HG02763 (cell line): ENCODE data around the gene LAD1.
A peak's percentile ranks its signal among the peaks of the same experiment; 100 is the strongest.

Experiments used
- ATAC-seq: cut with Tn5 transposase; IDR thresholded peaks from one replicate; pipeline ENCODE4 v1.9.1; 2021; ENCODE audit warnings: mild to moderate bottlenecking, moderate library complexity; ENCODE audit not compliant: unreplicated experiment

LAD1 gene

GRCh38 chr1:201393076-201393475 lies 6.0 kb downstream of the LAD1 start:
- ATAC-seq: no peak

GRCh38 chr1:201391651-201392511 lies 7.2 kb downstream of the LAD1 start:
- ATAC-seq: no peak

DNA sequence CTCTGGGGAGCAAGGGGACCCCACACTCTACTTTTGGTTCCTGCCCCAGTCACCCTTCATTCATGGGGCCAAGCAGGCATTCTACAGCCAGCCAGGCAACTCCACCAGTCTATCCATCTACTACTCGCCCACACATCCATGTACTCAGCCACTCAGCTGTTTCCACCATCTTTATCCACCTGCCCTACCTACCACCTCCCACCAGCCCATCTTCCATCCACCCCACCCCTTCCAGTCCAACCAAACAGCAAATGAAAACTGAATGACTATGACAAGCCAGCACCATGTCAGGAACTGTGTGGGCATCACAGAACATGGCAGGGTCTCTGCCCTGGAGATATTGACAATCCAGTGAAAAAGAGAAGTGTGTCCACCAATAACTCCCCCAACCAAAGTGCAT lies 7.9 kb downstream of the LAD1 start:
- ATAC-seq: no peak

DNA sequence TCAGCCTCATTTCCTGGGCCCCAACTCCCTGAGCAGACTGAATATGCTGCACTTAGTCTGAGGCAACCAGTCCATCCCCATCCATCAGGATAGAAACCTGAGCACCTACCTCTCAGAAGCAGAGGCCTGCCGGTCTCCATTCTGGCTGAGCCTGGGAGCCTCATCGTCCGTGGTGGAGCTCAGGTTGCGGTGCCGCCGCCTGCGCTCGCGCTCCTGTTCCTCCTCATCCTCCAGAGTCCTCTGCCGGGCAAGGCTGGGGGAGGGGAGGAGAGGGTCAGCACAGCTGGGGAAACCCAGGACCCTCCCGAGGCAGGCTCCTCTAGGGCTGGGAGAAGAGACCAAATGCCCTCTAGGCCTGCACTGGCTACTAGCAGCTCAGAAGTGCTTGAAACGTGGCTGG lies 10.1 kb downstream of the LAD1 start:
- ATAC-seq: no peak

GRCh38 chr1:201386208-201386607 lies 12.9 kb downstream of the LAD1 start:
- no peak for ATAC-seq

- peak; percentile 63 for ATAC-seq
Observed at GRCh38 chr1:201385299-201385891, 13.7 kb downstream of the LAD1 start.

GRCh38 chr1:201384406-201384782 lies 14.7 kb downstream of the LAD1 start:
- no peak for ATAC-seq

- no peak for ATAC-seq
Observed at GRCh38 chr1:201383647-201384405, 15.3 kb downstream of the LAD1 start.

- ATAC-seq: no peak
Observed at GRCh38 chr1:201381130-201381529, 18.0 kb downstream of the LAD1 start.

GRCh38 chr1:201379733-201380242 lies 19.3 kb downstream of the LAD1 start:
- no peak for ATAC-seq

- no peak for ATAC-seq
Observed at GRCh38 chr1:201378804-201379203, 20.3 kb downstream of the LAD1 start.

DNA sequence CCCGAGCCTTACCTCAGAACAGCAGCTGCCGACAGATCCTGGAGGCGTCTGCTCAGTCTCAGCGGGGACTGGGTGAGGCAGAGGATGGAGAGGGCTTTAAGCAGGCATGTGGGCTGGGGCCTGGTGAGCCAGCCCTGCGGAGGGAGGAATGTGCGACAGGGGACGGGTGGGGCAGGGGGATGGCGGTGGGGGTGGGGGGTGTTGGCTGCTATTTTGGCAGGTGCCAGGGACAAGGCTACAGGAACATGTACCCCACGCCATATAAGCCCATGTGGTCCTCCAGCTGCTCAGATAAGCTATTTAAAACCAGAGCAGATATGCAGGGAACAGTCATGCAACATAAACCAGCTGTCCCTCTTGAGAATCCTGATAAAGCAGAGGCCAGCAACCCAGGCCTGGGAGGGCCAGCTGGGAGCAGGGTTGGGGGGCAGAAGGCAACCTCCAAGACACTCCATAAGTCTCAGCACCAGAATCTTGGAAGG lies 21.5 kb downstream of the LAD1 start, which contains the start of gene TNNT2:
Gene TNNT2 (minus strand): TSS at position 70 of the 482 bp plus-strand sequence. CDS start 4,426 bp downstream, outside the sequence.
- no peak for ATAC-seq

DNA sequence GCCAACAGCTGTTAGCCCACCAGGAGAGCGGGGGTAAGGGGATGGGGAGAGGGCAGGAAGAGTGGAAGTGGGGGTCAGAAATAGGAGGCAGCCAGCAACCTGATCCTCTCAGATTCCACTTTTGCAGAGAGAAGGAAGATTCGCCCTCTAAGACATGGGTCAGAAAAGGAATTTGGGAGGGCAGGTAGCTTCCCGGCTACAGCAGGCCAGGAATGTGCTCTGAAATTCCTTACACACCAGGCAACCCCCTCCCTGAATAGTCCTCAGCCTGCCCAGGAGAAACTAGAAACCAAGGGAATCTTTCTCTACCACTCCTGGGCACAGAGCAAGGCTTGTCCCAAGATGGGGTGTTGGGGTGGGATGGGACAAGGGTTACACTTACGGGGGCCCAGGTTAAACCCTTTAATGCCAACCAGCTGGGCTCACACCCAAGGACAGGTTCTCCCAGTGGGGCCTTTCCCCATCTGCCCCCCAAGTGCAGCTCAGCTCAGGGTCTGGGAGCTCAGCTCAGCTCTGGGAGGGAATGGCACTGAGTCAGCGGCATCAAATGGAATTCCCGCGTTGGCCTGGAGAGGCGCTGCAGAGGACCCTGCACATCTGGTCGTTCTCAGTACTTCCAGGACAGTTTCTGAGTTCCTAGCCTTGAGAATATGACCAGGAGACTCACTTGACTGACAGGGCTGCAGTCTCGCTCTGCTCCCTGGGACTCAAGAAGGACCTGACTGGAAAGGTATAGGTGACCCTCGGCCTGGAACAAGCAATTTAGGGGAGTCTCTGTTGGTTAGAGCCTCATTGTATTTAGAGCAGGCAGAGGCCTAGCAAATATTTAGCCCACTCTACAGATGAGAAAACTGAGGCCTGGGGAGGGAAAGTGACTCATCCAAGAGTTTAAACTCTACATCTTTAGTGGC lies 22.4 kb downstream of the LAD1 start:
- no peak for ATAC-seq

- ATAC-seq: no peak
Observed at GRCh38 chr1:201376107-201376463, 23.0 kb downstream of the LAD1 start.

DNA sequence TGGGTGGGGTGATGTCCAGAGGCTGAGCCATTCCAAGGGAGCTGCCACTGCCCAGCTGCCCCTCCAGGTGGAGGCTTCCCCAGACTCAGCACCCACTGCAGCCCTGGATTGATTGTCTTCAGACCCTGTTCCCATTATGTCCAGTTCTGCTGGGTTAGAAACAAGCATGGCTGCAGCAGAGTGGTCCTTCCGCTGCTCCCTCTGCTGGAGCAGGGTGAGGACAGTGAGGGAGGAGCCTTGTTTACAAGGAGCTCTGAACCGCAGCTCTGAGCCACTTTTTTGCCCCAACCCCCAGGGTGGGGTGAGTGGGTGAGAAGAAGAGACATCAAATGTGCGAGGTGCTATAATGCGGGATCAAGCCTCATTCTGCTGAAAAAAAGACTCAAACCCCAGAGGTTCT lies 24.0 kb downstream of the LAD1 start:
- no peak for ATAC-seq

DNA sequence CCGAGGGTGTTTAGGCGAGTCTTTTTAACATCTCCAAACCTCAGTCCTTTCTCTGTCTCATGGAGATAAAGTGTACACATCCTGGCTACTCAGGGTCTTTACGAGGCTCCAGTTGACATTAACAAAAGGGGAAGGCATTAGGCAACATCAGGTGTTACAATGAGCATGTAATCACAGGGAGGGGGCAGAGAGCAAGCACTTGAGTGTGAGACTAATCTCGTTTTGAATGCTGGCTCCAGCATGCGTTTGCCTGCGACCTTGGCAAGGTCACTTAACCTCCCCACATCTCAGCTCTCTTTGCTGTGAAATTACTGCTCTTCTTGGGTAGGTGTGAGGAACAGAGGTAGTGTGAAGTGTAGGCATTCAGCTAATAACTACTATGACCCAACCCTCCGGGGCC lies 24.8 kb downstream of the LAD1 start:
- ATAC-seq: no peak

DNA sequence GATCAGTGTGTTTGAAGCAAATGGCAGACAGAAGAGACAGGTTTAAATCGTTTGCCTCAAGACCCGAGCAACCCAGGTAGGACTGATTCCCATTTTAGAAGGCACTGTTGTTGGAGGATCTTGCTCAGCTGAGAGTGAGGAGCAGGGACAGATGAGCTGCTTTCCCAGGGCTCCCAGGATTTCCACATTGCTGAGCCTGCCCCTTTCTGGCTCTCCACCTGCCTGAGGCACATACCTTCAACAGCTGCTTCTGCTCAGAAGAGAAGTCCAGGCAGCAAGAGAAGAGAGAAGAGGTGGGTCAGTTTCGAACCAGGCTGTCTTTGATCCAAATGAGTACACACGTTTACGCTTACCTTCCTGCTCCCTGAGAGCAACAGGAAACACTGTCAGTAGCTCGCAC lies 27.3 kb downstream of the LAD1 start:
- ATAC-seq: no peak

DNA sequence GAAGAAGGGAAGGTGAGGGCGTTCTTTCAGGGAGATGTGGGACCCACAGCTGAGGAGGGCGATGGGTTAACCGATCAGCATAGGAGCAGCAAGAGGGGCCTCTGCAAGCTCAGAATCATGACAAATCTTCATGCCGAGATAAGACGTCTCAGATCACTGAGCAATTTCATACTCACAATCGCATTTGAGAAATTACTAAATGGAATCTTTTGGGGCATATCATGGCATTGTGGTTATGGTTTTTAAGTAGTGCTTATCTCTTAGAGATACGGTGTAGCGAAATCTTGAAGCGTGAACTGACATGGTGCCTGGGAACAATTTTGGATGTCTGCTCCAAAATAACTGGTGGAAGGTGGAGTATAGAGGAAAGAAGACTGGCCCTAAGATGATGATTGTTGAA lies 27.8 kb downstream of the LAD1 start:
- ATAC-seq: no peak

- no peak for ATAC-seq
Observed at GRCh38 chr1:201370500-201370899, 28.6 kb downstream of the LAD1 start.

- ATAC-seq: no peak
Observed at GRCh38 chr1:201369209-201369608, 29.9 kb downstream of the LAD1 start.
